Measurements from ENCODE around the gene B9D1.

DNA sequence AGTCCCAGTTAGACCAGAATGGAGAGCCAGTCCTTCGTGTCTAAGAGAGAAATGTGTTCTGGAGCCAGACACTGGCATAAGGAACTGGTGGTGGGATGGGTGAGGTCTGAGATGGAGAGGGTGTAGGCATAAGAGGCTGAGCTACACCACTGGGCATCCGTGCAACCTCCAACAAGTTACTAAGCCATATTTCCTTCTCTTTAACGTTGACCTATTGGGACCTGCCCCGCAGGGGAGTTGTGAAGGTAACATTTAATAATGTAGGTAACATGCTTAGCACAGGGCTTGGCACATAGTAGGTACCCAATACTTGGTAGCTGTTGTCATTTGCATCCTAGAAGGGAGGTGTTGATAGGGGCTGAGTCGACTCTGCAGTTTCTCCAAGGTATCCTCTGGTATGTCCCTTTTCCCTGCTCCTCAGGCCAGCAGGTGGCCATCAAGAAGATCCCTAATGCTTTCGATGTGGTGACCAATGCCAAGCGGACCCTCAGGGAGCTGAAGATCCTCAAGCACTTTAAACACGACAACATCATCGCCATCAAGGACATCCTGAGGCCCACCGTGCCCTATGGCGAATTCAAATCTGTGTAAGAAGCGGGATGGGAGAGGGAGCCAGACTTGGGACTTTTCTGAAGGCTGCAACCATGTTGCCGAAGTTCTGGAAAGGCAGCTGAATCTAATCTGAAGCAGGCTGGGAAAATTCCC, 17.0 kb upstream of the B9D1 start:
- TF ChIP-seq CTCF (IDR thresholded peaks at IDR 0.05; ENCODE audit: low read length) (no peak), EZH2phosphoT487 (IDR thresholded peaks at IDR 0.05; ENCODE audit: low read length) (no peak), EZH2 (optimal IDR thresholded peaks at IDR 0.05; ENCODE audit: low read depth, low read length) (no peak)

Data from MM.1S (cell line).